Measurements from ENCODE around the gene PRRX1.

The PRRX1 gene

GRCh38 chr1:170664093-170664827 is at the start of gene PRRX1:
Gene PRRX1, plus strand, starts transcription at chr1:170664131. Its CDS starts 88 bp downstream, at chr1:170664219.
- DNase-seq = no peak

- DNase-seq = no peak
These were observed 46.2 kb upstream of the PRRX1 start for GRCh38 chr1:170617591-170618330.

GRCh38 chr1:170618421-170618820 is 45.5 kb upstream of the PRRX1 start:
- DNase-seq = no peak

GRCh38 chr1:170619241-170620028 is 44.5 kb upstream of the PRRX1 start:
- no peak for DNase-seq

DNA sequence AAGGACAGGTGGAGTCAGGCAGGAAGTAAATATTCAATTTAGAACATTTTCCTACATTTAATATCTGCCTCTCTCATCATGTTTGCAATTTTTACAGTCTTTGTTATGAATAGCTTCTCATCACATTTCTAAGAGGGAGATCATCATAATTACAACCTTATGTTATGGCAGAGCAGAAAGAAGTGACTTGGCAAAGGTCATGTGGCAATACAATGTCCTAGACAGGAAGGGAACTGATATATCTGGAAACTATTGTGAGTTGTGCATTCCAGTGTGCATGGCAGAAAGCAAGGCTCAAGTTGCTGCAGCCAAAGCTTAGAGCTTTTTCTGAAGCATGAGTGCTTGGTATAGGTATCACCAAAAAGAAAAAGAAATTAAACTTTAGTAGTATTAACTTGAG is 43.8 kb upstream of the PRRX1 start:
- no peak for DNase-seq

- DNase-seq = no peak
These were observed 40.8 kb upstream of the PRRX1 start for GRCh38 chr1:170623171-170623570.

- DNase-seq = no peak
These were observed 39.8 kb upstream of the PRRX1 start for GRCh38 chr1:170624146-170624545.

GRCh38 chr1:170630977-170631376 is 33.0 kb upstream of the PRRX1 start:
- DNase-seq = no peak

DNA sequence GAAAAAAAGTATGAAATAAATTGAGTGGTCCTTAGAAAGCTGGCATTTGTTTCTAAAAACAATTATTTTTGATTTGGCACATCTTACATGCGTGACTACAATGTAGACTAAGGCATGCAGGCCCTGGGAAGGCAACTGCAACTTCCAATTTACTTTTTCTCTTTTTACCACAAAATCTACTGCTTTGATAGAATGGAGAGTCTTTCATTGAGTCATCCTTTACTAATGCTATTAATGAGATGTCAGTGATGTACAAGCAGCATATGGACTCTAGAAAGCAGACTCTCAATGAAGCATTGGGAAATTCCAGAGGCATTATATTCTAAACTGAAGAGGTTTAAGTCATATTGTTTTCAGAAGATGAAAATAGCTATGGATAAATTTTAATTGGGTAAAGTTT is 29.6 kb upstream of the PRRX1 start:
- DNase-seq = no peak

- no peak for DNase-seq
These were observed 29.0 kb upstream of the PRRX1 start for GRCh38 chr1:170634824-170635410.

GRCh38 chr1:170640581-170640980 is 23.4 kb upstream of the PRRX1 start:
- no peak for DNase-seq

DNA sequence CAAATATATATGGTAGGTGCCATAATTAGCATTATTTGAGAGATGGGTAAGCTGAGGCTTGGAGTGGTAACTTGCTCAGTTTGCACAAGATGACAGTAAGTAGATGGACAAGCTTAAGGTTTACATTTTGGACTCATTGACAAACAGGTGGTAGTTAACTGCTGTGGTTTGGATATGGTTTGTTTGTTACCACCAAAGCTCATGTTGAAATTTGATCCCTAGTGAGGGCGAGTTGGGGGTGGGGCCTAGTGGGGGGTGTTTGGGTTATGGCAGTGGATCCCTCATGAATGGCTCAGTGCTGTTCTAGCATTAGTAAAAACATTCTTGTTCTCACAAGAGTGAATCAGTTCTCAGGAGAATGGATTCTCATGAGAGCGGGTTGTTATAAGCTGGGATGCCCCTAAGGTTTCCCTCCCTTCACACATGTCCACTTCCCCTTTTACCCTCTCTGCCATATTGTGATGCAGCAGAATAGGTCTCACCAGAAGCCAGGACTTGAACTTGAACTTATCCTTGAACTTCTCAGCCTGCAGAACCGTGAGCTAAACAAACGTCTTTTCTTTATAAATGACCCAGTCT is 6.6 kb upstream of the PRRX1 start:
- no peak for DNase-seq

DNA sequence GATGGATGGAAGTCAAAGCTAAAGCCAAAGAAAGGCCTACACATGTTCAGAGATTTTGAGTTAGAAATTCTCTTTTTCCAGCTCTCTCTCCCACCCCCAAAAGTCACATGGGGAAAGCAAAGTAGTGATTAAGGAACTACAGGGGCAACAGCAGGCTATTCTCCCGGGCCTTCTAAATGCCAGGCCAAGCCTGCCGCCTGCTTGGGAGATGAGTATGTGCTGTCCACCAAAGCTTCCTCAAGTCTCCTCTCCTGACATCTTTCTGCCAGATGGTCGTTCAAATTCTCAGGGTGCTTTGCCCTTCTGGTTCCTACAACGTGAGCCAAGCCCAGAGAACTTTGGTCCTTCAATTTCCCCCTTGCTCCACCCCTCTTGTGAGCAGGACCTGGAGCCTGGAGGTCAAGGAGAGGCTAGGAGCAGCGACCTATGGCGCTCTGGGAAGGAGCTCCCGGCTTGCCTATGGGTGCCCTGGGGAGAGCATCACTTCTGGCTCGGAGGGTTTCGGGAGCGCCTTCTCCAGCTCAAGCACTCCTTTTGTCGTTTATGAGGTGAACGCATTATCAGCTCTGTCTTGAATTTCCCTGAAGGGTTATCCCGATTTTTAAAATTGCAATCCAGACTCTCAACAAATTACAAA is 4.4 kb upstream of the PRRX1 start:
- no peak for DNase-seq

DNA sequence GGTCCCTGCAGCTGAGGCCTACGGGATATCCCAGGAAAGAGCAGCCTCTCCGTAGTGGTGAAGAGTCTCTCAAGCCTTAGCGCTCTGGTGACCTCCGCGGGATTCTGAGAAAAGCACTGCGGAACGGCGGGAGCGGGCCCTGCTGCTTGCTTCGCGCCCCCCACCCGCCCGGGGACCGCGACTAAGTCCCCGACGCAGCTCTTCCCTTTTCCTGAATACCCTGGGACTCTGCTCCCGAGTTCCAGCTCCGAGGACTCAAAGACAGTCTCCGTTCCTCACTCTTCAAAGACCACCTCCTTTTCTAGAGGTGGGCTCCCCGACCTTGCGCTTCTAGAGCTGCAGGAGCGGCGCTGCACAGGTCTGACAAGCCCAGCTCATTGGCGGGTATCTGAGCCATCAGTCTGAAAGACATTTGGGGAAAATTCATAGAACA is 3.6 kb upstream of the PRRX1 start:
- DNase-seq = no peak

DNA sequence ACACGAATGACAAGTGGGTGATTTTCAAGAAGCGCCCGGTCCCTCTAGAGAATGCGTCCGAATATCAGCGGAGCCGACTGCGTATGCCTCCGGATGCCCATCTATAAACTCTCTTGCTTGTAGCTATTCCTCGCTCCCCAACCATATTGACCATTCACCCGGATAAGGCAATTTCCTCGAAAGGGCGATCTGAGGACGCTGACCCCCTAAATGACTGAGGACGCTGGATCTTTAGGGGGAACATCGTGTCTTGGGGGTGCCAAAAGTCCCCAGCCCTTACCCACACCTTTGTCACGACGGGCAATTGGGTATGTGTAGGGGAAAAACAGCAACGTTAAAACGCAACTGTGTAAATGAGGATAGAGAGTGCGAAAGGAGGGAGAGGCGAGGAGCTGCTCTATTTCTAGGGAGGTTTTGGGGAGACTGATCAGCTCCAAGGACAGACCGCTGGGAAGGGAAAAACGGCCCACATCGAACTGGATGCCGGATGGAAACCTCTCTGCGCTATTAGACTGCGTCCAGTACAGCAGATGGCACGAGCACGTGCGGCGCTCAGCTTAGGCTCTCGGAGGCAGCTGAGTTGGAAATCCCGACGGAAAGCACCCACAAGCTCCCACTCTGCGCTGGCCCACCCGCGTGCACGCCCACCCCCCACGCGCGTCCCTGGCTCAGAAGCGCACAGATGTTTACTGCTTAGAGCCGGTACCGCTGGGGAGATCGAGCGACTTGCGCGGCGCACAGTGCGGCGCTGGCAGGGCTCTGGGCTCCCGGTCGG is 2.9 kb upstream of the PRRX1 start:
- DNase-seq = no peak

GRCh38 chr1:170661646-170662411 is 2.1 kb upstream of the PRRX1 start:
- no peak for DNase-seq

GRCh38 chr1:170662561-170663403 is 1.1 kb upstream of the PRRX1 start:
- DNase-seq = no peak

DNA sequence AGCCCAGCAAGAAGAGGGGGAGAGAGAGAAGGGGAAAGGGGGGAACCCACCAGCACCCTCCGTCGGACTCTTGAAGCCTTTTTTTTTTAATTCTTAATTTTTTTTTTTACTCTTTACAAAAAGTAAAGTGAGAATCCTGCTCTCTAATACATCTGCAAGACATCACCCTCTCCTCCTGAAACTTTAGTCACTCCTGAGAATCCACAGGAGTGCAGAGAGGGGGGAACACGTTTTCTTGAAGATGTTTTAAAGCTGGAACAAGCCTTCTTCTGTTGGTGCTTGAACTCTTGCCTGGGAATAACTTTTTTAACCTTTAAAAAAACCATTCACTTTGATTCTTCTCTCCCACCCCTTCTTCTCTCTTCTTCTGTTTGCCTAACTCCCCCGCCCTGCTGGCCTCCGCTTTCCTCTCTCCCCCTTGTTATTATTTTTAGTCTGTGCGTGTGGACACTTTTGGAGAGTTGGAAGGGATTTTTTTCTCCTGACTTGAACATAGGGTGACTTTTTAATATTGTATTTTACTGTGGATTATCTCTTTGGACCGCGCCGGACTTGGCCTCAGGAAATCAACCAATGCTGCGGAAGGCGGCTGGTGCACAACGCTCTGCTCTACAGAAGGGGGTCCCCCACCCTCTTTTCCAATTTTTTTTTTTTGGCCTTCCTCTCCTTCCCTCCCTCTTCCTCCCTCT is 383 bp upstream of the PRRX1 start:
- DNase-seq = no peak
